ENCODE results near the gene CLMN.

Gene CLMN

DNA sequence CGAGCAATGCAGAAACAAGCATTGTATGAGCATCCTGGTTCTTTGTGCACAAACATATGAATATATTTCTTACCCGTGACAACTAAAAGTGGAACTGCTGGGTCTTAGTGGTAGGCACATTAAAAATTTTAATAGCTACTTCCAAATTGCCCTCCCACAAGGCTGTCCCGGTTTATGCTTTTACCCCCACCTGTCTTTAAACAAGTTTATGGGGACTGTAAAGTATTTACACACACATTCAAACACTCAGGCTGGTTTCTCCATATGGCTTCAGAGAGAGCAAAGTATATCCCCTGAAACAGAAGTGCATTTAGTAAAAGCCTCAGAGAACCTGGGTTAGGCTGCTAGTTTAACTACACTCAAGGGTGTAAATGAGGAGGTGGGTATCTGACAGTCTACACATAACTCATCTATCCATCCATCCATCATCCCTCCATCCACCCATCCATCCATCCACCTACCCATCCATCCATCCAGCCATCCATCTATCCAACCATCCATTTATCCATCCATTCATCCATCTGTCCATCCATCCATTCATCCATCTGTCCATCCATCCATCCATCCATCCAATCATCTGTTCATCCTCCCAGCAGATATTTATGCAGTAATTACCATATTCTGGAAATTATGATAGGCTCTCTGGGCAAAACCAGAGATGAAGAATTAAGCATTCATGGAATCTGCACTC, 86.7 kb downstream of the CLMN start:
- peak overlapping the region; percentile 34; the same call in 1 of the 2 replicates for H3K4me3 ChIP-seq
- no peaks in the 10 kb centered on the region for H3K36me3 ChIP-seq (ENCODE audit: insufficient read depth, low read length)
- TF ChIP-seq EZH2 (IDR thresholded peaks at IDR 0.05) = no peak
- no peak for TF ChIP-seq POLR2AphosphoS5 (IDR thresholded peaks at IDR 0.05; ENCODE audit: borderline replicate concordance, low read depth, low read length)
- no peak for TF ChIP-seq FOXP2 (optimal IDR thresholded peaks at IDR 0.05; ENCODE audit: control extremely low read depth, extremely low read length, insufficient read depth)
- no peak overlapping the region for H3K27ac ChIP-seq
- DNase-seq (ENCODE audit: low read depth, low spot score) = no peak
- H3K9me3 ChIP-seq (ENCODE audit: low read depth, low read length) = no peaks in the 10 kb centered on the region
- H3K9ac ChIP-seq (ENCODE audit: insufficient read length) = no peak overlapping the region

GRCh38 chr14:95231966-95232633, 87.6 kb downstream of the CLMN start:
- TF ChIP-seq EZH2 (IDR thresholded peaks at IDR 0.05) (no peak), POLR2AphosphoS5 (IDR thresholded peaks at IDR 0.05; ENCODE audit: borderline replicate concordance, low read depth, low read length) (no peak), FOXP2 (optimal IDR thresholded peaks at IDR 0.05; ENCODE audit: control extremely low read depth, extremely low read length, insufficient read depth) (no peak)
- Histone ChIP-seq H3K9me3 (ENCODE audit: low read depth, low read length) (no peaks in the 10 kb centered on the region), H3K9ac (ENCODE audit: insufficient read length) (no peak overlapping the region), H3K4me3 (peak overlapping the region; percentile 34), H3K27ac (0 out of 2 replicates have a peak overlapping the region, but pooled peaks have one; percentile 8), H3K36me3 (ENCODE audit: insufficient read depth, low read length) (no peaks in the 10 kb centered on the region)
- no peak for DNase-seq (ENCODE audit: low read depth, low spot score)

DNA sequence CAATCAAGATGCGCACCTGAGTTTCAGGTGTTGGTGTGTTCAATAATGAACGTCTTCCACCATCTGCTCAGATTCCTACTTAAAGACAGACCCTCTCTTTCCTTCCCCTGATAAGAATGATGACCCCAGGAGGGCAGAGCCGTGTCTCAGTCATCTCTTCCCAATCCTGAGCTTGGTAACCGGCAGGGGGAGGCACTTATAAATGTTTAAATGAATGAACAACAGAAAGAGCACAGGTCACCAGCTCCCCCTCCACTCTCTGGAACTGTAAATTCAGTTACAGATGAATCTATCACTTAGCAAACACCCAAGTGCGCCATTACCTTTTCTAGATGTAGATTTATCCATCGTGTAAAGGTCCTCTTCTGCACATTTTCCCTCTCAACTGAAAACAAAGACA, 90.0 kb downstream of the CLMN start:
- Histone ChIP-seq H3K4me3 (no peak overlapping the region), H3K9ac (ENCODE audit: insufficient read length) (no peak overlapping the region), H3K27ac (no peak overlapping the region), H3K36me3 (ENCODE audit: insufficient read depth, low read length) (no peaks in the 10 kb centered on the region), H3K9me3 (ENCODE audit: low read depth, low read length) (no peaks in the 10 kb centered on the region)
- DNase-seq (ENCODE audit: low read depth, low spot score) = no peak
- no peak for TF ChIP-seq POLR2AphosphoS5 (IDR thresholded peaks at IDR 0.05; ENCODE audit: borderline replicate concordance, low read depth, low read length)
- TF ChIP-seq FOXP2 (optimal IDR thresholded peaks at IDR 0.05; ENCODE audit: control extremely low read depth, extremely low read length, insufficient read depth) = no peak
- no peak for TF ChIP-seq EZH2 (IDR thresholded peaks at IDR 0.05)

GRCh38 chr14:95228240-95228639, 91.5 kb downstream of the CLMN start:
- Histone ChIP-seq H3K36me3 (ENCODE audit: insufficient read depth, low read length) (no peaks in the 10 kb centered on the region), H3K9me3 (ENCODE audit: low read depth, low read length) (no peaks in the 10 kb centered on the region), H3K9ac (ENCODE audit: insufficient read length) (peak overlapping the region; percentile 5), H3K4me3 (no peak overlapping the region), H3K27ac (no peak overlapping the region)
- no peak for DNase-seq (ENCODE audit: low read depth, low spot score)
- TF ChIP-seq EZH2 (IDR thresholded peaks at IDR 0.05) = no peak
- TF ChIP-seq FOXP2 (optimal IDR thresholded peaks at IDR 0.05; ENCODE audit: control extremely low read depth, extremely low read length, insufficient read depth) = no peak
- no peak for TF ChIP-seq POLR2AphosphoS5 (IDR thresholded peaks at IDR 0.05; ENCODE audit: borderline replicate concordance, low read depth, low read length)

- TF ChIP-seq FOXP2 (optimal IDR thresholded peaks at IDR 0.05; ENCODE audit: control extremely low read depth, extremely low read length, insufficient read depth) (no peak), EZH2 (IDR thresholded peaks at IDR 0.05) (no peak)
- Histone ChIP-seq H3K9me3 (ENCODE audit: low read depth, low read length) (no peaks in the 10 kb centered on the region), H3K4me3 (no peak overlapping the region), H3K27ac (no peak overlapping the region), H3K36me3 (ENCODE audit: insufficient read depth, low read length) (no peaks in the 10 kb centered on the region), H3K9ac (ENCODE audit: insufficient read length) (no peak overlapping the region)
- DNase-seq (ENCODE audit: low read depth, low spot score) = no peak
Measured at GRCh38 chr14:95227279-95227860, 92.3 kb downstream of the CLMN start.

- Histone ChIP-seq H3K36me3 (ENCODE audit: insufficient read depth, low read length) (no peaks in the 10 kb centered on the region), H3K4me3 (no peak overlapping the region), H3K9me3 (ENCODE audit: low read depth, low read length) (no peaks in the 10 kb centered on the region), H3K9ac (ENCODE audit: insufficient read length) (no peak overlapping the region), H3K27ac (no peak overlapping the region)
- TF ChIP-seq POLR2AphosphoS5 (IDR thresholded peaks at IDR 0.05; ENCODE audit: borderline replicate concordance, low read depth, low read length) = no peak
- TF ChIP-seq FOXP2 (optimal IDR thresholded peaks at IDR 0.05; ENCODE audit: control extremely low read depth, extremely low read length, insufficient read depth) = no peak
- DNase-seq (ENCODE audit: low read depth, low spot score) = no peak
Measured at GRCh38 chr14:95226801-95227200, 92.9 kb downstream of the CLMN start.

DNA sequence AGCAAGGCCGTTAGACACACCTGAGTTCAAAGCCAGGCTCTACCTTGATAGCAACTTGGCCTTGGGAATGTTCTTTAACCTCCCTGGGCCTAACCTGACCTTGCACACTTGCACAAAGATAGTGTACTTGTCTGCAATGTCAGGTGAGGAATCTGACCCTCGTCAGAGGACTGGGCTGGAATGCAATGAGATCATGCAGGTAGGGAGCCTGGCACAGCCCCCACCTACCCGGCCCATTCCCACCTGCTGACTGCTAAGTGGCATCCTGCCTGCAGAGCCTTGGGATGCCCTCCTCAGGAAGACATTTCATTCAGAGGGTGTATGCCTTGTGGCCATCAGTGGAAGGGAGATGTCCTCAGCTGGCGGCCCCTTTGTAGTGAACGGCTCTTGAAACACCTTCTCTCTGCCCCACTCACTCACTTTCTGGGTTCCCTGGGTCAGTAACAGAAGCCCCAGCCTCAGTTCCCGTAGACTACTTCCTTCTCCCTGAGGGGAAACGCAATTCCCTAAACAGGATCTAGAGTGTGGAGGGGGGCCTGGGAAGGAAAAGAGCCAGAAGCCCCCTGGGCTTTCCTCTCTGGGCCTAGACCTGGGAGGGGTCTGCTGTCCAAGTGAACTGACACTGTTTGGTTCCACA, 94.3 kb downstream of the CLMN start:
- no peak for DNase-seq (ENCODE audit: low read depth, low spot score)
- no peak overlapping the region for H3K27ac ChIP-seq
- no peaks in the 10 kb centered on the region for H3K36me3 ChIP-seq (ENCODE audit: insufficient read depth, low read length)
- TF ChIP-seq EZH2 (IDR thresholded peaks at IDR 0.05) (no peak), FOXP2 (optimal IDR thresholded peaks at IDR 0.05; ENCODE audit: control extremely low read depth, extremely low read length, insufficient read depth) (no peak), POLR2AphosphoS5 (IDR thresholded peaks at IDR 0.05; ENCODE audit: borderline replicate concordance, low read depth, low read length) (no peak)
- H3K9ac ChIP-seq (ENCODE audit: insufficient read length) = no peak overlapping the region
- no peaks in the 10 kb centered on the region for H3K9me3 ChIP-seq (ENCODE audit: low read depth, low read length)
- H3K4me3 ChIP-seq = no peak overlapping the region

DNA sequence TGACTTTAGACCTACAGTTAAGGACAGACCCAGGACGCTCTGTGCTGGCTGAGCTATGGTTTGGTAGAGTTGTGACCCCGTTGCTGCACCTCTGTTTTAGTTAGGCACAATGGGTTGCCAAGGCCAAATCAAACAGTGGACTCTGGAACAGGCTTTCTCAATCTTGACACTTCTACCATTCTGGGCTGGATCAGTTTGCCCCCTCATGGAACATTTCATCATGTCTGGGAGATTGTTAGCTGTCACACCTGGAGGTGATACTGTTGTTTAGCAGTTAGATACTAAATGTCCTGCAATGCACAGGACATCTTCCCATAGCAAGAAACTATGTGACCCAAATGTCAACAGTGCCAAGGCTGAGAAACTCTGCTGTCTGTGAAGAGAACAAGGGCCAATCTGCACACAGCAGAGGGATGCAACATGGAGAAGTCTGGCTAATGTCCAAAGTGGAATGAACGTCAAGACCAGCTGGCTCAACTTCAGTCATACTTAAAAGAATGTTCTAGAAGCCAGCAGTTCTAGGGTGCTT, 96.8 kb downstream of the CLMN start:
- H3K36me3 ChIP-seq (ENCODE audit: insufficient read depth, low read length) = no peaks in the 10 kb centered on the region
- DNase-seq (ENCODE audit: low read depth, low spot score) = no peak
- H3K4me3 ChIP-seq = no peak overlapping the region
- H3K27ac ChIP-seq = no peak overlapping the region
- no peak for TF ChIP-seq EZH2 (IDR thresholded peaks at IDR 0.05)
- TF ChIP-seq POLR2AphosphoS5 (IDR thresholded peaks at IDR 0.05; ENCODE audit: borderline replicate concordance, low read depth, low read length) = no peak
- no peak for TF ChIP-seq FOXP2 (optimal IDR thresholded peaks at IDR 0.05; ENCODE audit: control extremely low read depth, extremely low read length, insufficient read depth)
- no peaks in the 10 kb centered on the region for H3K9me3 ChIP-seq (ENCODE audit: low read depth, low read length)
- no peak overlapping the region for H3K9ac ChIP-seq (ENCODE audit: insufficient read length)
